Loucy (cell line): Measurements from ENCODE around the gene GJB4.

Experiments
- H2AFZ ChIP-seq: fragments of 200-600 bp; sonication (generic); 2 replicates; pipeline ENCODE4 v1.6.0; 2016; ENCODE audit warnings: antibody characterized with exemption, mild to moderate bottlenecking, low read length, moderate library complexity
- H3F3A ChIP-seq: fragments of 200-600 bp; 2 replicates; pipeline ENCODE4 v1.6.0; 2016; ENCODE audit warnings: antibody characterized with exemption, low read depth, mild to moderate bottlenecking
- H3K27me3 ChIP-seq: fragments of 200-600 bp; sonication (generic); 2 replicates; pipeline ENCODE4 v1.6.1; 2014; ENCODE audit warnings: low read length, mild to moderate bottlenecking; ENCODE audit not compliant: insufficient read depth, poor library complexity, severe bottlenecking
- H3K36me3 ChIP-seq: fragments of 200-600 bp; sonication (generic); 2 replicates; pipeline ENCODE4 v1.6.1; 2016; ENCODE audit warnings: low read length; ENCODE audit not compliant: insufficient read depth
- H3K4me1 ChIP-seq: fragments of 200-600 bp; sonication (generic); 2 replicates; pipeline ENCODE4 v1.5.1; 2014; ENCODE audit warnings: low read length, mild to moderate bottlenecking; ENCODE audit not compliant: insufficient read depth, poor library complexity, severe bottlenecking
- H3K4me2 ChIP-seq: fragments of 200-600 bp; sonication (generic); 2 replicates; pipeline ENCODE4 v1.6.0; 2014; ENCODE audit warnings: antibody characterized with exemption, low read length, low read depth, mild to moderate bottlenecking; ENCODE audit not compliant: poor library complexity, severe bottlenecking
- H3K4me3 ChIP-seq: fragments of 200-600 bp; sonication (generic); 2 replicates; pipeline ENCODE4 v1.5.1; 2014; ENCODE audit warnings: low read length, mild to moderate bottlenecking, mixed read lengths; ENCODE audit not compliant: poor library complexity, severe bottlenecking
- H3K79me2 ChIP-seq: fragments of 200-600 bp; sonication (generic); 2 replicates; pipeline ENCODE4 v1.6.1; 2014; ENCODE audit warnings: low read length; ENCODE audit not compliant: insufficient read depth
- H3K9ac ChIP-seq: fragments of 200-600 bp; sonication (generic); 2 replicates; pipeline ENCODE4 v1.6.0; 2014; ENCODE audit warnings: mild to moderate bottlenecking, low read depth, low read length, moderate library complexity; ENCODE audit not compliant: poor library complexity, severe bottlenecking
- H3K9me2 ChIP-seq: fragments of 200-600 bp; sonication (generic); replicated peaks from 2 replicates; pipeline ENCODE4 v1.6.1; 2016; ENCODE audit warnings: low read depth, low read length, mixed read lengths
- H3K9me3 ChIP-seq: fragments of 200-600 bp; sonication (generic); 2 replicates; pipeline ENCODE4 v1.6.1; 2014; ENCODE audit warnings: mild to moderate bottlenecking, antibody characterized with exemption, low read length, low read depth; ENCODE audit not compliant: insufficient read depth
- H4K20me1 ChIP-seq: fragments of 200-600 bp; sonication (generic); 2 replicates; pipeline ENCODE4 v1.6.0; 2014; ENCODE audit warnings: antibody characterized with exemption, low read length, mild to moderate bottlenecking; ENCODE audit not compliant: insufficient read depth, poor library complexity, severe bottlenecking
- EZH2phosphoT487 ChIP-seq: fragments of 200-600 bp; IDR thresholded peaks from 2 replicates; pipeline ENCODE4 v1.6.1; 2018; ENCODE audit warnings: antibody characterized with exemption, mild to moderate bottlenecking, moderate library complexity, borderline replicate concordance
- TF ChIP-seq, protein P1 (sequence below): fragments of 200-600 bp; sonication (generic); conservative IDR thresholded peaks from 2 replicates; pipeline ENCODE4 v1.5.1; 2014; ENCODE audit warnings: mild to moderate bottlenecking, antibody characterized with exemption, low read length

The GJB4 gene

DNA sequence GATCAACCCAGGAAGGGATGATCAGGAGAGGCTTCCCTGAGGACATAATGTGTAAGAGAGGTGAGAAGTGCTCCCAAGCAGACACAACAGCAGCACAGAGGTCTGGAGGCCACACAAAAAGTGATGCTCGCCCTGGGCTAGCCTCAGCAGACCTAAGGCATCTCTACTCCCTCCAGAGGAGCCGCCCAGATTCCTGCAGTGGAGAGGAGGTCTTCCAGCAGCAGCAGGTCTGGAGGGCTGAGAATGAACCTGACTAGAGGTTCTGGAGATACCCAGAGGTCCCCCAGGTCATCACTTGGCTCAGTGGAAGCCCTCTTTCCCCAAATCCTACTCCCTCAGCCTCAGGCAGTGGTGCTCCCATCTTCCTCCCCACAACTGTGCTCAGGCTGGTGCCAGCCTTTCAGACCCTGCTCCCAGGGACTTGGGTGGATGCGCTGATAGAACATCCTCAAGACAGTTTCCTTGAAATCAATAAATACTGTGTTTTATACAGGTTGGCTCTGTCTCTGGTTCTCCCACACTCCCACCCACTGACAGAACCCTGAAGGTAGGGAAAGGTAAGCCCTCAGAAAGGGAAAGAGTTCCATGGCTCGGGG is 26.4 kb downstream of the GJB4 start:
- Histone ChIP-seq H3F3A (no peaks in the 10 kb centered on the region), H3K79me2 (no peaks in the 10 kb centered on the region), H3K36me3 (no peaks in the 10 kb centered on the region), H4K20me1 (no peaks in the 10 kb centered on the region), H3K4me1 (no peaks in the 10 kb centered on the region), H2AFZ (0 out of 2 replicates have a peak overlapping the region, but pooled peaks have one; percentile 20), H3K4me3 (no peak overlapping the region), H3K27me3 (no peaks in the 10 kb centered on the region), H3K9me2 (no peaks in the 10 kb centered on the region), H3K9ac (no peak overlapping the region), H3K9me3 (no peaks in the 10 kb centered on the region), H3K4me2 (no peak overlapping the region)
- no peak for TF ChIP-seq EZH2phosphoT487
- TF ChIP-seq, protein P1, sequence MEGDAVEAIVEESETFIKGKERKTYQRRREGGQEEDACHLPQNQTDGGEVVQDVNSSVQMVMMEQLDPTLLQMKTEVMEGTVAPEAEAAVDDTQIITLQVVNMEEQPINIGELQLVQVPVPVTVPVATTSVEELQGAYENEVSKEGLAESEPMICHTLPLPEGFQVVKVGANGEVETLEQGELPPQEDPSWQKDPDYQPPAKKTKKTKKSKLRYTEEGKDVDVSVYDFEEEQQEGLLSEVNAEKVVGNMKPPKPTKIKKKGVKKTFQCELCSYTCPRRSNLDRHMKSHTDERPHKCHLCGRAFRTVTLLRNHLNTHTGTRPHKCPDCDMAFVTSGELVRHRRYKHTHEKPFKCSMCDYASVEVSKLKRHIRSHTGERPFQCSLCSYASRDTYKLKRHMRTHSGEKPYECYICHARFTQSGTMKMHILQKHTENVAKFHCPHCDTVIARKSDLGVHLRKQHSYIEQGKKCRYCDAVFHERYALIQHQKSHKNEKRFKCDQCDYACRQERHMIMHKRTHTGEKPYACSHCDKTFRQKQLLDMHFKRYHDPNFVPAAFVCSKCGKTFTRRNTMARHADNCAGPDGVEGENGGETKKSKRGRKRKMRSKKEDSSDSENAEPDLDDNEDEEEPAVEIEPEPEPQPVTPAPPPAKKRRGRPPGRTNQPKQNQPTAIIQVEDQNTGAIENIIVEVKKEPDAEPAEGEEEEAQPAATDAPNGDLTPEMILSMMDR, result no peak

DNA sequence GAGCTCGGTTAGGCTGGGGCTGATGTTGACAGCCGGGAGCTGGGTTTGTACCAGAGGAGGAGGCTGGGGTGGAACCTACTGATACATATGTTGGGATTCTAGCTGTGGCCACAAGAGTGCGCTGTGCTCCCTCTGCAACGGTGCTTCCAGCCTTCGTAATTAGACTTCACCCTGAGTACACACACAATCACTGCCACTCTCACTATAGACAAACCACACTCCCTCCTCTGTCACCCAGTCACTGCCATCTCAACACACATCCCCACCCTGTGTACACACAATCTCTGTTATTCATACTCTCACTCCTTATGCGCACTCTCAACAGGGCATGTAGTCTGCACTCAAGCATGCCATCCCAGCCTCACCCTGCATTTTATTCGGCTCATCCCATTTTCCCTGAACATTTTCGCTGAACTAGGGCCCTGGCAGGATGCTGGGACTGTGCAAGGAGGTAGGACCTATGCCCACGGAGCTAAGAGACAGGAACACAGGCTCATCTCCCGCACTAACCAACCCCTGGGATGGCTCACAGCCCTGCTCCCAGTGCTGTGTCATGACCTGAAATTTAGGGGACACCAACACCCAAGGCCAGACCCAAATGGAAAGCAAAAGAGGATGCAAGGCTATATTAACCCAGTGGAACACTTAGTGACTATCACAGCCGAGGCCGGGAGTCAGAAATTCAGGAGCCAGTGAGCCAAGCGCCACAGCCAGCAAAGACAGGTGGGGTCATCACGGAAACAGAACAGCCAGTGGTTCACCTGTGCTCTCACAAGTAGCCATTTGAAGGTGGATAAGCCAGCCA is 27.2 kb downstream of the GJB4 start:
- no peaks in the 10 kb centered on the region for H3F3A ChIP-seq
- no peaks in the 10 kb centered on the region for H3K27me3 ChIP-seq
- no peak overlapping the region for H3K9ac ChIP-seq
- no peaks in the 10 kb centered on the region for H3K9me2 ChIP-seq
- no peaks in the 10 kb centered on the region for H3K36me3 ChIP-seq
- no peaks in the 10 kb centered on the region for H3K9me3 ChIP-seq
- no peak overlapping the region for H2AFZ ChIP-seq
- no peaks in the 10 kb centered on the region for H3K4me1 ChIP-seq
- no peak overlapping the region for H3K4me2 ChIP-seq
- H3K4me3 ChIP-seq, result no peak overlapping the region
- H4K20me1 ChIP-seq, result no peaks in the 10 kb centered on the region
- no peak for TF ChIP-seq EZH2phosphoT487
- TF ChIP-seq, protein P1, result peak; percentile 86
- no peaks in the 10 kb centered on the region for H3K79me2 ChIP-seq

DNA sequence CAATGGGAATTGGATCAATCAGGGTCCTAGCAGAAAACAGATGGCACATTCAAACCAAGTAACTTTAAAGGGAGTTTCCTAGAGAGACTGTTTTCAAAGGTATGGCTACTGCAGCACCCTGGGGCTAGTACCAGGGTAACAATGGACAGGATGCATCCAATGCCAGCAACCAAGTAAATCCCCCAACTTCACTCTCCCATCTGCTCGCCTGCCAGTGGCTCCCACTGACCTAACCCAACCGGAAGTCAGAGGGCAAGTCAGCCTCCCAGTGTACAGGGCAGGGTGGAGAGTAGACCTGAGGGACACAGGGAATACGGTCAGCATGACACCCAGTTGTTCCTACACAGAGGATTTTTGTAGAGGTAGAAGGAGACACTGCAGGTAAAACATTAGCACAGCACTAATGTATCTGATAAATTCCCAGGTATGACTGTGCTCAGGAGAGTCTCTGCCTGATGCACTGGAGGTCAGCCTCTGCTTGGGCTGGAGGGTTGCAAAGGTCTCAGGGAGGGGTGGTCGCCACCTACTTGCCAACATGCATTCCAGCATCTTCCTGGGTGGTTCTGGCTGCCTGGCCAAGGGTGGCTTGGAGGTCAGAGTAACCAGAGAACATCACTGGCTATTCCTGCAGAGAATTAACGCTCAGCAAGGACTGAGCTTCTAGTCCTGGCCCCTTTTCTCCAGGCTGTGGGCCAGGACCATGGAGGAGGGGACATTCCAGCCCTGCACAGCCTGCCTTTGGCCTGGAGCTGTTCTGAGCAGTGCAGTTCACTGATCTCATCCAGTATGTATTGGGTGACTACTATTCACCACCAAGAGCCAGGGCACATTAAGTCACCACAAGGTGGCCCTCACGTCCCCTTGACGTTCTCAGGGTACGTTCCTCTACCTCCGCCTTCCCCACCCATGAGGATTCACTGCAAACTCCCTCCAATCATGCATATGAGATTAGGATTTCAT is 28.2 kb downstream of the GJB4 start:
- TF ChIP-seq EZH2phosphoT487, result no peak
- TF ChIP-seq, protein P1, result peak; percentile 56
- Histone ChIP-seq H3K4me1 (no peaks in the 10 kb centered on the region), H4K20me1 (no peaks in the 10 kb centered on the region), H2AFZ (peak overlapping the region; percentile 39; the same call in 1 of the 2 replicates), H3K36me3 (no peaks in the 10 kb centered on the region), H3K9me3 (no peaks in the 10 kb centered on the region), H3K4me3 (no peak overlapping the region), H3K27me3 (no peaks in the 10 kb centered on the region), H3F3A (no peaks in the 10 kb centered on the region), H3K9ac (no peak overlapping the region), H3K9me2 (no peaks in the 10 kb centered on the region), H3K79me2 (no peaks in the 10 kb centered on the region), H3K4me2 (no peak overlapping the region)
